Glomerular visceral epithelial cell (primary cell): Measurements from ENCODE around the gene GCA.

Experiments
- DNase-seq: peaks from one replicate; pipeline ENCODE4 v3.0.0-alpha.2; 2016; ENCODE audit errors: extremely low spot score

The GCA gene

GRCh38 chr2:162328424-162329157 is 15.3 kb upstream of the GCA start:
- no peak for DNase-seq

DNA sequence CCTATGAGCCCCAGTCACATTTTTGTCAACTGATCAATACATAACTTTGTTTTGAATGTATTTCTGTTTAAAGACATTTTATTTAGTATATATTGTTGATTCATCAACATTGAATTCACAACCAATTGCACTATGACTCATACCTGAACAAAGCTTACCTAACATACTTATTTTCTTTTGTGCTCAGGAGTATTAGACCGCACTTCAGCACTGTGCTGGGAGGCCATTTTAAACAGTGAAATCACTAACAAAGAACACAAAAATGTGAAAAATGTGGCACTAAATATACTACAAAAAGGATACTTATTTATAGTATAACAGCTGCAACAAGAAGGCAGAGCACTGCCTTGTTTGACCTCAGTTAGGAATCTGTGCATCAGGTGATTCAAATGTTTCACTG is 13.1 kb upstream of the GCA start:
- DNase-seq = no peak

- DNase-seq = peak; percentile 36
Measured at GRCh38 chr2:162333968-162334367, 10.0 kb upstream of the GCA start.

- DNase-seq = no peak
Measured at GRCh38 chr2:162337868-162338267, 6.1 kb upstream of the GCA start.

GRCh38 chr2:162340822-162341221 is 3.1 kb upstream of the GCA start:
- no peak for DNase-seq

GRCh38 chr2:162342321-162342720 is 1.6 kb upstream of the GCA start:
- DNase-seq = no peak

DNA sequence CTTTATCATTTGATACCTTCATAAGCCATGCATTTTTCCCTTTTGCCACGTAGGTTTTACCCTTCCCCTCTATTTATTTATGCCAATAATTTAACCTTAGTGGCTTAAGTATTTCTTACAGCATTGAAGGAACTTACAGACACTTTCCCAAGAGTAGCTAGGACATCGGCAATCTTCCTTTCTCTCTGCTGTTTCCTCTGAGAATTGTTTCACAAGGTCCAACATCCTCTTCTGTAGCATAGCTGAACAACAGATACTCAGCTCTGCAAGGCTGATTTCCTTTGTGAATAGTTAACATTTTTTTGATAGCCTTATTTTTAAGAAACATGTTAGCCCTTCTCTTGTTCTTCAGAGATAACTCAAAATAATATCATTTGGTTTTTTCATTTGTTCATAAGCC is 1.1 kb upstream of the GCA start:
- no peak for DNase-seq

DNA sequence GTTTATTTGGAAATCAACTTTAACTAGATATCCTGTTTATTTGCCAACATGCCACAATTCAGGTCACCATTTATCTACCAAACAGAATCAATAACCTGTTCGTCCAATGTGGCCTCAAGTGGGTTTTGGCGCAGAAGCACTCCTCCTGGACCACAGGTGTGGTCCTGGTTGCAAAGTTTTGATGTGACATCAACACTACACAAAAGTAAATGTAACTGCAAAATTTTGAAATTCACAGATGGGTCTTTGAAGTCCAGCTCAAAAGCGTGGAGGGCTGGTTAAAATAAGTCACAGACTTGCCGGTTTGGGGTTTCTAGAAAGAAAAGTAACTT is 474 bp upstream of the GCA start:
- no peak for DNase-seq

- no peak for DNase-seq
Measured at GRCh38 chr2:162344617-162344950, 652 bp downstream of the GCA start.

- no peak for DNase-seq
Measured at GRCh38 chr2:162365392-162365791, 21.5 kb downstream of the GCA start.

GRCh38 chr2:162368494-162368893 is 24.6 kb downstream of the GCA start:
- DNase-seq = no peak

DNA sequence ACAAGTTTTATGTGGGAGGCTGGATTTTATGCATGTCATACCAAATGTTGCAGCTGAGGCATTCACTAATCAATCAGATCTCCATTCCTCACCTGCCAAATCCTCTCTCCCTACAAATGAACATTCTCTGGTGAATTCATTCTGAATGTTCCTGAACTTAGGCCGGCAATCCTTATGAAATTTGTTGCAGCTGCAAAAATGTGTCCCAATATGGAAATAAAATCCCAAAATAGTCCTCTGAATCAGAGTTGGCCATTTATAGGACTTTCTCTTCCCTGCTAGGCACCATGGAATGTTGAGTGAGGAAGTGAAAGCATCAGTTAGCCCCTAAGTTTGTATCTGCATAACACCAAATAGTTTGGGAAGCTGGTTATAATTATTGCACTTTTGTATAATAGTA is 25.6 kb downstream of the GCA start:
- no peak for DNase-seq

- DNase-seq = no peak
Measured at GRCh38 chr2:162370931-162371330, 27.0 kb downstream of the GCA start.

DNA sequence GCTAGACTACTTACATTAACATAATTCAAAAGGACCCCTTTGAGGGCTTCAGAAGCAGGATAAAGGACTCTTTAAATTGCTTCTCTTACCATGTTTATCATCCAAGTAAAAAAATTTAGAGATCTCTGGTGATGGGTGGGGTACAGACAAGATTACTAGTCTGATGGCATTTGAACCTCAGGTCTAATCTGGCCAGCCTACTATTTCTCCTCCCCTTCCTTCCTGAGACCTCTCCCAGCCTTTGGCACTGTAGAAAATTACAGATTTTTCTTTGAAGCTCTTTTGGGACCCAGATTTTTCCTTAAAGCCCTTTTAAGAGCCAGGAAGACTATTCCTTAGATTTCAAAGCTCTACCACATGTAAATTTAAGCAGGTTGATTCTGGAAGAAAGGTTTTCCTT is 28.9 kb downstream of the GCA start:
- DNase-seq = no peak

GRCh38 chr2:162379719-162380580 is 36.0 kb downstream of the GCA start:
- DNase-seq = no peak

DNA sequence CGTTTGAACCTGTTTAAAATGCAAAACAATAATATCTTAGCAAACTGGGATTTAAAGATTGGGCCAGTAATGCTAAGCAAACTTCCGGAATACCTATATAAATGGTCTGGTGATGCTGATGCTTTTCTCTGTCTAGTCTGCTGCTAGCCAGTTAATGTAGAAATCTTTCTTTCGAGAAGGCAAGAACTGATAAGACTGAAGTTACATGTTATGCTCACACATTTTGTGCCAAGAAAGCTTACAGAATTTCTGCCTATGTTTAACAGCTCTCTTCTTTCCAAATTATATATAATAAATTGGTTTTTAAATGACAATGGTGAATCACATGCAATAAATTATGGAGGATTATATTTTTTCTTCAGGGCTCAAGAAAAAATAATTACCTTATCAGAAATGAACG is 37.9 kb downstream of the GCA start:
- no peak for DNase-seq

DNA sequence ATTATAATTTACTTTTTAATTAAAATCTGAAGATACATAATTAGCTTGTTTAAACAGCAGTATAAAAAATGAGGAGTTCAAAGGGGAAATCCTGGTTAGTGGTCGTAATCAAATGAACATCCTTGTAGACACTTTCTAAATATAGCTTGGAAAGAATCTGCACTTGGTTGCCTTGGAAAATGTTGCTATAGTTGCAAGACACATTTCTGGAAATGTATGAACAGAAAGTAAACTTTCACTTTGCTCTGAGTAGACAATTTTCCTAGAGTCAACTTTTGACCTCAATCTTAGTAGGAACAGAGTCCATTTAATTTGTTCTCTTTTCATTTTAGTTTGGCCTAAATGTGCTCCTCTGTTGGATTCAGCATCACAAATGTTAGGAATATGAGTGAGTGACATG is 38.3 kb downstream of the GCA start:
- DNase-seq = no peak

DNA sequence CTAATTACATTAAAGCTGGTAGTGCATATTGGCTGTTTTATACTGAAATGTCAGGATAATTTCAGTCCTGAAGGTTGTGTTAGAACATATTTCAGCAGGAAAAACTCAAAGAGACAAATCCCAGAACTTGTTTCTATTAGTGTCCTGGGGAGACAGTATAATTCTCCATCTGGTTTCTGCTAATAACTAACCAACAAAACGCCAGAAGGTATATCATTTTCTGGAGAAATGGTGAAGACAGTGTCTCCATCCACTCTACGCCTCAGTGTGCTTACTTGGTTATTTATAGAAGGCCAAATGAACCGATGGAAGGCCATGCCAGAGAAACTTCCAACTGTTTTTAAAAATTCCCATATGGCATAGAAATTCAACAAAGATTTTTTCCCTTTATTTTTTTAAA is 41.6 kb downstream of the GCA start:
- no peak for DNase-seq

GRCh38 chr2:162390801-162391200 is 46.9 kb downstream of the GCA start:
- no peak for DNase-seq

GRCh38 chr2:162400336-162400735 is 56.4 kb downstream of the GCA start:
- DNase-seq = no peak

DNA sequence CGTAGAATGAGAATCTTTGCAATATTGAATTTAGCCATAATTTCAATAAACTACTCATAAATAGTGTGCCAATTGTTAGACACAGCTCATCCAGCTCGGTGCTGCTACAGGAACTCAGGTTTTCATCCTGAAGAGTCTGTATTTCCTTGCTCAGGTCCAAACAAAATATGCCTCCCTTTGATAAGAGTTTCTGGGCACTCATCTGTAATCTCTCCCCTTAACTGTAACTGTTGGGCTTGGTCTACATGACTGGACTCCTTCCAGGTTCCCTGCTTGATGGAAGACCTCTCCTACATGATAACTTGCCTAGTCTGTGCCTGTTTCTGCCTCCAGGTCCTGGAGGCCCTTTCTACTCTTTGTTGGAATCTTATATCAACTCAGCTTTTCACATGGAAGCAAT is 57.9 kb downstream of the GCA start:
- DNase-seq = no peak

- DNase-seq = no peak
Measured at GRCh38 chr2:162403884-162404283, 60.0 kb downstream of the GCA start.
